Dendritic cell treated with granulocyte-macrophage colony-stimulating factor and Interleukin-4, amounts not matched to agents 40 ng/mL and 50 ng/mL, for 4 days (primary cell): Measurements from ENCODE around the gene CCDC201.

ENCODE experiments used
- H3K27ac Mint-ChIP-seq: one replicate; pipeline ENCODE4 v1.8.0; 2022; ENCODE audit warnings: mild to moderate bottlenecking, mixed read lengths
- H3K27me3 Mint-ChIP-seq: one replicate; pipeline ENCODE4 v1.8.0; 2022; ENCODE audit warnings: mild to moderate bottlenecking, mixed read lengths
- H3K36me3 Mint-ChIP-seq: one replicate; pipeline ENCODE4 v1.8.0; 2022; ENCODE audit warnings: low read depth, mixed read lengths
- H3K4me1 Mint-ChIP-seq: one replicate; pipeline ENCODE4 v1.8.0; 2022; ENCODE audit warnings: low read depth, mixed read lengths
- H3K4me3 Mint-ChIP-seq: one replicate; pipeline ENCODE4 v1.8.0; 2022; ENCODE audit warnings: mild to moderate bottlenecking, moderate library complexity, mixed read lengths
- H3K9me3 Mint-ChIP-seq: one replicate; pipeline ENCODE4 v1.8.0; 2022; ENCODE audit warnings: mixed read lengths
- intact Hi-C: fragments of 100-400 bp; cut with micrococcal nuclease; formaldehyde crosslinking; loops from one replicate; pipeline ENCODE4 v1.15.0; 2022

Gene CCDC201

DNA sequence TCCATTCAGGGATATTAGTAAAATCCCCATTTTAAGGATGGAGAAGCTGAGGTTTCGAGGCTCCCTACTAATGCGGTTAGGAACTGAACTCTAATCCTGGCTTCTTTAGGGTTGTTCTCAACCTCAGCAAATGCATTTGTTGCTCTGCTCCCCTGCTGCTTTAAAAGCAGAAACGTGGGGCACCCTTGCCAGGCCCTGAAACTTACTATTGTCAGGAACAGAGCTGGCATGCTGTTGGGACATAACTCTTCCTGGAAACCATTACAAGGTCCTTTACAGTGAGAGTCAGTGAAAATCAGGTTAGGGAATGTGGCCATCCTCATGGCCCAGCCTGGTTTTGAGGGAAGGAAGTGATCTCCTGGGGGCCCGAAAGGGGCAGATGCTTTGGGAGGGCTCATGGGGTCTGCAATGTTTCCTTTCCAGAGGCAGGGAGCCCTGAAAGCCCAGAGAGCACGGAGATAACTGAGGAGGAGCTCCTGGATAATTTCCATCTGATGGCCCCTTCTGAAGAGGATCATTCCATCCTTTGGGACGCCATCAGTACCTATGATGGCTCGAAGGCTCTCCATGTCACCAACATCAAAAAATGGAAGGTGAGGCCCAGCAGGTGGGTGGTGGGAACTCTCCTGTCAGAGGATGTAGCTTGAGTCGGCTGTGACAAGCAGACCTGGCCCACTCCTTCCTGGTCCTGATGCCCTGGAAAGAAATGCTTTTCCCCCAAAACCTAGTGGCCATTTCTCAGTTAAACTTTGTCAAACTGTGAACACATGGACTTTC, 17.4 kb upstream of the CCDC201 start:
- intact Hi-C loops: no loop called here

DNA sequence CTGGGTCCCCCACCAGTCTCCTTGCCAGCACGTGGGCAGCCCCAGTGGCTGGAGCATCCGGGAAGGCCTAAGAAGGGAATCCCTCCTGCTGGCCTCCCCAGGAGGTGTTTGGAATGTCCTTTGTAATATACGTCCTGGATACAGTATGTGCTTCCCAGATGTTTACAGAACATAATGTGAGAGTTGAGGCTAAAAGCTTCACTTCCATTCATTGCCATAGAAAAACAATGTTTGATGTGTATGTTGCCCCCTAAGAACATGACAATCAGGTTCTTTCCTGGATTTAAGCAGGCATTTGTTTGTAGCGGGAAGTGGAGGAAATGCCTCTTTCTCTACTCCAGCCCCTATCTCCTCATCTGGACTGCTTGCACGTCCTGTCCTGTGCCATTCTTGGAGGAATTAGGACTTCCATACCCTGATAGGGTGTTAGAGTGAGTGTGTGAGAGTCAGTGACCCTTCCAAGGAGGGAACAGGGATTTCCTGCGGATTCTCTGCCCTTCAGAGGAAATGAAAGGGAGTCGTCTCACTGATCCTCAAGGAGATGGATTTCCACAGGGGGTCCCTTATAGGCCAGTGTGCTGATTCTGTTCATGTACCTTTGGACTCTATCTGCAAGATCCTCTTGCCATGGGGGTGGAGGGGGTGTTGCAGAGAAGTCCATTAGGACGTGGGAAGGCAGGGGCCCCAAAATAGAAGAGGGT, 16.6 kb upstream of the CCDC201 start:
- Mint-ChIP-seq H3K9me3 (no peaks in the 10 kb centered on the region), H3K4me1 (no peaks in the 10 kb centered on the region), H3K27me3 (peaks cover 53% of the 10 kb centered on the region), H3K36me3 (no peaks in the 10 kb centered on the region), H3K27ac (no peak overlapping the region), H3K4me3 (no peak overlapping the region)
- intact Hi-C loops: no loop called here

More for the DNA sequence above, 17.4 kb upstream of the CCDC201 start:
- H3K9me3 Mint-ChIP-seq: no peaks in the 10 kb centered on the region
- peaks cover 50% of the 10 kb centered on the region for H3K27me3 Mint-ChIP-seq
- no peaks in the 10 kb centered on the region for H3K36me3 Mint-ChIP-seq
- H3K27ac Mint-ChIP-seq: no peak overlapping the region
- H3K4me1 Mint-ChIP-seq: no peaks in the 10 kb centered on the region
- no peak overlapping the region for H3K4me3 Mint-ChIP-seq

DNA sequence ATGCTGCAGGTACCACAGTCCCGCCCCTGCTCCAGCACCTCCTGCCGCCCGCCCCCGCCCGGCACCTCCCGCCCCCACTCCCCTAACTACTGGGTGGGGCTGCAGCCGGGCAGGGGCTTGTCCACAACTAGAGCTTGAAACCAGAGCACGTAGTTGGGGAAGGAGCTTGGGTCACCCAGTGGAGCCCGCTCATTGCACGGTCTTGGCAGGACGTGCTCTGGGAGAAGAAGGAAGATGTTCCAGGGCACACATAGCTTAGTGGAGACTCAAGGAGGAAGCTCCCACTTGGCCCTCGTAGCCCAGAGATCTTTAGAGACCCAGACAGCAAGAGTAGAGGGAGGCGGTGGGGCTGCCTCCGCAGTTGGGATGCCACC, 16.1 kb upstream of the CCDC201 start:
- H3K27me3 Mint-ChIP-seq: peaks cover 48% of the 10 kb centered on the region

DNA sequence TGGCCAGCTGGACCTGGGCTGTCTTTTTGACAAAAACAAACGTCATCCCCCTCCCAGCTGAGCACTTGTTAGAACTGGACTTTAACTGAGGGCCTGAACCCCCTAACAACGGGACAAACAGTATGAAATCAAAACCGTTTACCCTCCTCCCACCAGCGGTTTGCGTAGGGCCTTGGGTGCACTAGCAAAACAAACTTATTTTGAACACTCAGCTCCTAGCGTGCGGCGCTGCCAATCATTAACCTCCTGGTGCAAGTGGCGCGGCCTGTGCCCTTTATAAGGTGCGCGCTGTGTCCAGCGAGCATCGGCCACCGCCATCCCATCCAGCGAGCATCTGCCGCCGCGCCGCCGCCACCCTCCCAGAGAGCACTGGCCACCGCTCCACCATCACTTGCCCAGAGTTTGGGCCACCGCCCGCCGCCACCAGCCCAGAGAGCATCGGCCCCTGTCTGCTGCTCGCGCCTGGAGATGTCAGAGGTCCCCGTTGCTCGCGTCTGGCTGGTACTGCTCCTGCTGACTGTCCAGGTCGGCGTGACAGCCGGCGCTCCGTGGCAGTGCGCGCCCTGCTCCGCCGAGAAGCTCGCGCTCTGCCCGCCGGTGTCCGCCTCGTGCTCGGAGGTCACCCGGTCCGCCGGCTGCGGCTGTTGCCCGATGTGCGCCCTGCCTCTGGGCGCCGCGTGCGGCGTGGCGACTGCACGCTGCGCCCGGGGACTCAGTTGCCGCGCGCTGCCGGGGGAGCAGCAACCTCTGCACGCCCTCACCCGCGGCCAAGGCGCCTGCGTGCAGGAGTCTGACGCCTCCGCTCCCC, 15.5 kb upstream of the CCDC201 start, which contains the start of gene IGFBP1:
TSS of gene IGFBP1 (plus strand) at position 304 of the 808 bp plus-strand sequence. CDS start at position 469, 165 bp downstream.
- H3K27ac Mint-ChIP-seq: no peak within 1 kb of the TSS
- H3K27me3 Mint-ChIP-seq: peaks cover 45% of the 10 kb centered on the region
- intact Hi-C loops: no loop called here
- no peak within 1 kb of the TSS for H3K4me3 Mint-ChIP-seq
- no peaks in the 10 kb centered on the region for H3K36me3 Mint-ChIP-seq
- no peaks in the 10 kb centered on the region for H3K4me1 Mint-ChIP-seq
- no peaks in the 10 kb centered on the region for H3K9me3 Mint-ChIP-seq

More for the DNA sequence above, 16.1 kb upstream of the CCDC201 start:
- no peaks in the 10 kb centered on the region for H3K4me1 Mint-ChIP-seq
- no peaks in the 10 kb centered on the region for H3K9me3 Mint-ChIP-seq
- H3K27ac Mint-ChIP-seq: no peak overlapping the region
- intact Hi-C loops: no loop called here
- no peak overlapping the region for H3K4me3 Mint-ChIP-seq
- H3K36me3 Mint-ChIP-seq: no peaks in the 10 kb centered on the region

DNA sequence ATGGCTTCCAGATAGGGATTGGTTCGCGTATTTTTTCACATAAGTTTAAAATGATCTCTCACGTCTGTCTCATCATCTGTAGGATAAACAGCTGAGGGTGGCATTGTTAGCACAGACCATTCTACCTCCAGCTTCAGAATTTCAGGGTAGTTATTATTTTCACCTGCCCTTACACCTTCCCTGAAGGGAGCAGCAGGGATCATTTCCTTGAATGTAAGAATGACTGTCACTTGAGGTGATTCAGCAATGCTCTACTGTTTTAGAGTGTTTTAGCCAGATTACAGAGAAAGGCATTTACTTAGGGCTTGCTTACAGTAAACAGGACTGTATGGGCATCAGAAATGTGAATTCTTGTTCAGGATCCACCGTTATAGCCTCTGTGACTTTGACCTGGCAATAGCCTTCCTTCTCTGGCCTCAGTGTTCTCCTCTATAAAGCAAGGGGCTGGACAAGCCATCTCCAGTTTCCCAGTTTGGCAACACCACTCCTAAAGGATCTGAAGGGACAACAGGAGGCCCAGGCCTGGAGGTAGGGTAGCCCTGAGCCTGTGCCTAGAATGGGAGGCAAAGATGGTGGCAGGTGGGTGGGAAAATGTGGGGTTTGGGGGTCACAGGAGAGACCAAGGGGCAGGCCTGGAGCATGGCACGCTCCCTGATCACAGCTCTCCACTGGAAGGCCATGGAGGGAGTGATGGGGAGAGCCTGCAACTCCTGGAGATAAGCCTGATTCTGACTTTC, 14.2 kb upstream of the CCDC201 start:
- Mint-ChIP-seq H3K9me3 (no peaks in the 10 kb centered on the region), H3K36me3 (no peaks in the 10 kb centered on the region), H3K4me1 (no peaks in the 10 kb centered on the region), H3K4me3 (no peak overlapping the region), H3K27me3 (peaks cover 44% of the 10 kb centered on the region), H3K27ac (no peak overlapping the region)
- intact Hi-C loops: no loop called here

DNA sequence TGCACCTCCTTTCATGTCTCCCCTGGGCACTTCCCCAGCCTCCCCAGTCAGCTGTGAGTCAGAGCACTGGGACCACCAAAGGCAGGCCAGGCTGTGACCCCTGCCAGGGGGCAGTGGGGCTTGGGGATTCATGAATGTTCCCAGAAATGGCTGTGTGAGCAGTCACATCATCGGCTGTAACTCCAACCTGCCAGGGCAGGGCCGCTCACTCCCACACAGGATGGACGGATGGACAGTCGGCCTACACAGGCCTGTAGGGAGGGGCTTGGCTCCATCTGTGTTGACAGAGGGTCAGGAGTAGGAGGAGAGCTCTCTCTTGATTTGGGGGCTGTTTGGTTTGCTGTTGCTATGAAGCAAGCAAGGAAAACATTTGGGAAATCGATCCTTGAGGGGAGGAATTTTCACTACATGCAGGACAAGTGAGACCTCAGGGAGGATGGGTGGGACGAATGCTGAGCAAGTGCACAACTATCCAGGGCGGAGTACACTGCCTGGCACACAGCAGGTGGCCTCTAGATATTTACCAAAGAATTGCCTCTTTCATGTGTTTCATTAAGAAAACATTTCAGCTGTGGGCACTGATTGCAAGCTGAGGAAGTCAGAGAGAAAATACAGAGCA, 12.5 kb upstream of the CCDC201 start:
- H3K4me3 Mint-ChIP-seq: no peak overlapping the region
- H3K36me3 Mint-ChIP-seq: no peaks in the 10 kb centered on the region
- H3K27ac Mint-ChIP-seq: no peak overlapping the region
- no peaks in the 10 kb centered on the region for H3K4me1 Mint-ChIP-seq
- intact Hi-C loops: no loop called here
- no peaks in the 10 kb centered on the region for H3K9me3 Mint-ChIP-seq
- H3K27me3 Mint-ChIP-seq: peaks cover 40% of the 10 kb centered on the region

DNA sequence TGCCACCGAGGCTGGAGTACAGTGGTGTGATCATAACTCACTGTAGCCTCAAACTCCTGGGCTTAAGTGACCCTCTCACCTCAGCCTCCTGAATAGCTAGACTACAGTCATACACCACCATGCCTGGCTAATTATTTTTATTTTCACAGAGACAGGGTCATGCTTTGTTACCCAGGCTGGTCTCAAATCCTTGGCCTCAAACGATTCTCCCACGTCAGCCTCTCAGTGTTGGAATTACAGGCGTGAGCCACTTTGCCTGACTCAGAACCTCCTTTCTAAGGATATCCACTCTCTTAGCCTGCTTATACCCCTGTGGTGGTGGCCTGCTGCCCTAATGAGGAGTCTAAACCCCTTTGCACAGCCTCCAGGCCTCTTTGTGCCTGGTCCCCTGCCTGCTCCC, 11.3 kb upstream of the CCDC201 start:
- intact Hi-C loops: no loop called here
- H3K27me3 Mint-ChIP-seq: peaks cover 27% of the 10 kb centered on the region
- H3K9me3 Mint-ChIP-seq: no peaks in the 10 kb centered on the region
- no peak overlapping the region for H3K27ac Mint-ChIP-seq
- H3K36me3 Mint-ChIP-seq: no peaks in the 10 kb centered on the region
- H3K4me1 Mint-ChIP-seq: no peaks in the 10 kb centered on the region
- no peak overlapping the region for H3K4me3 Mint-ChIP-seq

DNA sequence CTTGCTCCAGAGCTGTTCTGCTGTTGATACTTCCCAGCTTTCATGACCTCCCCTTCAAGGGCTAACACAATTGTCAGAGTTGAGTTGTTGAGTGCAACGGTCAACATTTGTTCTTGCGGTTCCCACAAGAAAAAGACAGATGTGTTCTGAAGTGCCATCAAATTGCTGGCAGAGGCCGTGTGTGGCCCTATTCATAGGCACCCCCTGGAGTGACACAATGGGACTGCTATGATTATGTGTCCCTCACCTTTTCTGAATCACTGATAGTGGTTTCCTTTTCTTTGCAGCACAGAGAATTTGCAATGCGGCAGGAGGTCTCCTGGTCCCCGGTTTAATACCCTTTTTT, 9.6 kb upstream of the CCDC201 start:
- H3K36me3 Mint-ChIP-seq: no peaks in the 10 kb centered on the region
- no peaks in the 10 kb centered on the region for H3K4me1 Mint-ChIP-seq
- peaks cover 10% of the 10 kb centered on the region for H3K27me3 Mint-ChIP-seq
- no peak overlapping the region for H3K4me3 Mint-ChIP-seq
- intact Hi-C loops: no loop called here
- no peaks in the 10 kb centered on the region for H3K9me3 Mint-ChIP-seq
- H3K27ac Mint-ChIP-seq: no peak overlapping the region

DNA sequence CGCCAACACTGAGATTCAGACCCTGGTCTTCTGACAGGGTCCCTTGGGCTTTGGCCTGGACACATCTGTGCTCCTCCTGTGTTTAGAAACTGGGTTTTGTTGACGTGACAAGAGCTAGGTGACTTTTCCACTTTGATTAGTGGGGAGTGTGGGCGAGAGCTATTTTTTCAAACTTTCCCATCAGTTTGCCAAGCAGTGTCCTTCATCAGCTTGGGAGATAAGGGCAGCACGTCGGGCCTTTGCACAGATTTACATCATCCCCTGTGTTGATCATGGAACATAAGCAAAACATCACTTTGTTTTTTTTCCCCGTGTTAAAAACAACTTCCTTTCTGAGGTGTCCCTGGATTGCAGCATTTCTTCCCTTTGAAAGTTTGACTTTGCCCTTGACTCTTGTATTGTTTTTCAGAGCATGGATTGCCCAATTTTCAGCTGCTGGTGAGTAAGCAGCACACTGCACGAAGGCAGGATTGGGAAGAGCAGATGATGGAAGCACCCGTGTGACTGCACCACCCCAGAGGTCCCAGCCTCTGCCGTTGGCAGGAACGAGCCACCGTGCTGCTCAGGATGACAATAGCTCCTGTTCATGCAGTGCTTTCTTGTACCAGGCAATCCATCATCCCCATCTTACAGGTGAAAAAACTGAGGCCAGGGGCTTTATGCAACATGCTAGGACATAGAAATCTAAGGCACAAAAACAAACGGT, 9.0 kb upstream of the CCDC201 start:
- Mint-ChIP-seq H3K27me3 (peaks cover 6% of the 10 kb centered on the region), H3K27ac (no peak overlapping the region), H3K4me3 (no peak overlapping the region), H3K36me3 (no peaks in the 10 kb centered on the region), H3K9me3 (no peaks in the 10 kb centered on the region), H3K4me1 (no peaks in the 10 kb centered on the region)
- intact Hi-C loops: no loop called here

DNA sequence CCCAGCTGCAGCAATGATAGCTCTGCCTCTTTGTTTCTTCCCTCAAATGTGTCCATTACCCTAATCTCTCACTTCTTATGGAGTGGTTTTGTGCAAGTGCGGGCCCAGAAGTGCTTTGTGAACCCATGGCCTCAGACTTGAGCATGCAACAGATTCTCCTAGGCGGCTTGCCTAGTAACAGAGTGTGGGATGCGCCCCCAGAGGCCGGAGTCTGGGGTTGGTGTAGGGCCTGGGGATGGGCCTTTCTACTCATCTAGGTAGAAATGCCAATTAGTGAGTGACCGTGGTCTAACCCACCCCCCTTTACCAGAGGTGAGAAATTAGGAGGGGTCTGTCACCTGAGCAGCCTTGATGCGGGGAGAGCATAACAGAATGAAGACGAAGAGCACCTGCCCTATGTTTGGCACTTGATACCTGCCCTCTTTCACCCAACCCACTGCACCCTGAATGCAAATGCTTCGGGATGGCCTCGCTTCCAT, 8.4 kb upstream of the CCDC201 start:
- no peaks in the 10 kb centered on the region for H3K4me1 Mint-ChIP-seq
- peaks cover 4% of the 10 kb centered on the region for H3K27me3 Mint-ChIP-seq
- H3K4me3 Mint-ChIP-seq: no peak overlapping the region
- H3K9me3 Mint-ChIP-seq: no peaks in the 10 kb centered on the region
- intact Hi-C loops: no loop called here
- no peak overlapping the region for H3K27ac Mint-ChIP-seq
- H3K36me3 Mint-ChIP-seq: no peaks in the 10 kb centered on the region

DNA sequence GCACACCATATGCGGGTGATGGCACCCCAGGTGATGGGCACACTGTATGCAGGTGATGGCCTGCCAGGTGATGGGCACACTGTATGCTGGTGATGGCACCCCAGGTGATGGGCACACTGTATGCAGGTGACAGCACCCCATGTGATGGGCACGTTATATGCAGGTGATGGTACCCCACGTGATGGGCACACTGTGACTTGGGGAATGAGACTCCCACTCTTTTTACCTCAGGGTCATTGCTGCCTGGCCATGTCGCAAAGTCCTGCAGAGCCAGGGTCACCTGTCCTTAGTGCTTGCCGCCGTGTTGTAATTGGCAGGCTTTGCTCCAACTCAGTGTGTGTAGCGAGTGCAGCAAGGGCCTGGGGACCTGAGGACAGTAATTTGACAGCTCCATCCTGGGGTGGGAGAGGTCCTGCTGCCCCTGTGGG, 7.6 kb upstream of the CCDC201 start:
- no peaks in the 10 kb centered on the region for H3K4me1 Mint-ChIP-seq

DNA sequence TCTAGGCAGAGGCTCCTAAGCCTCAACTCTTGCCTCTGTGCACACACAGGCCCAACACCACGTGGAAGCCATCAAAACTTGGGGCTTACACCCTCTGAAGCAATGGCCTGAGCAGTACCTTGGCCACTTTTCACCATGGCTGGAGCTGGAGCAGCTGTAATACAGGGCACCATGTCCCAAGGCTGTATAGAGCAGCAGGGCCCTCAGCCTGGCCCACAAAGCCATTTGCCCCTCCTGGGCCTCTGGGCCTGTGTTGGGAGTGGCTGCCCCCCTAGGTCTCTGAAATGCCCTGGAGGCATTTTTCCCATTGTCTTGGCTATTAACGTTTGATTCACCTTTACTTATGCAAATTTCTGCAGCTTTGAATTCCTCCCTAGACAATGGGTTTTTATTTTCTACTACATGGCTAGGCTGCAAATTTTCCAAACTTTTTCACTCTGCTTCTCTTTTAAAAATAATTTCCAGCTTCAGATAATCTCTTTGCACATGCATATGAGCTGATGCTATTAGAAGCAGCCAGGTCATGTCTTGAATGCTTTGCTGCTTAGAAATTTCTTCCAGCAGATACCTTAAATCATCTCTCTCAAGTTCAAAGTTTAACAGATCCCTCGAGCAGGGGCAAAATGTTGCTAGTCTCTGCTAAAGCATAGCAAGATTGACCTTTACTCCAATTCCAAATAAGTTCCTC, 5.7 kb upstream of the CCDC201 start:
- Mint-ChIP-seq H3K27me3 (no peaks in the 10 kb centered on the region), H3K9me3 (no peaks in the 10 kb centered on the region), H3K4me3 (no peak overlapping the region), H3K36me3 (no peaks in the 10 kb centered on the region), H3K27ac (no peak overlapping the region), H3K4me1 (no peaks in the 10 kb centered on the region)
- intact Hi-C loops: no loop called here

More for the DNA sequence above, 7.6 kb upstream of the CCDC201 start:
- intact Hi-C loops: no loop called here
- Mint-ChIP-seq H3K4me3 (no peak overlapping the region), H3K27ac (no peak overlapping the region), H3K27me3 (peaks cover 3% of the 10 kb centered on the region), H3K36me3 (no peaks in the 10 kb centered on the region), H3K9me3 (no peaks in the 10 kb centered on the region)
